ENCODE measurements around the gene METTL26.

DNA sequence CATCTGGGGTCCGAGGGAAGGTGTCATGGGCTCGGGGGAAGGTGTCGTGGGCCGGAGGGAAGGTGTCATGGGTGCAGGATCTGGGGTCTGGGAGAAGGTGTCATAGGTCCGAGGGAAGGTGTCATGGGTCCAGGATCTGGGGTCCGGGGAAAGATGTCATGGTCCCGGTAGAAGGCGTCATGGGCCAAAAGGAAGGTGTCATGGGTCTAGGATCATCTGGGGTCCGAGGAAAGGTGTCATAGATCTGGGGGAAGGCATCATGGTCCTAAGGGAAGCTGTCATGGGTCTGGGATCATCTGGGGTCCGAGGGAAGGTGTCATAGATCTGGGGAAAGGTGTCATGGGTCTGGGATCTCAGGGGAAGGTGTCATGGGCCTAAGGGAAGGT lies 45.3 kb downstream of the METTL26 start:
- TF ChIP-seq, protein P1, sequence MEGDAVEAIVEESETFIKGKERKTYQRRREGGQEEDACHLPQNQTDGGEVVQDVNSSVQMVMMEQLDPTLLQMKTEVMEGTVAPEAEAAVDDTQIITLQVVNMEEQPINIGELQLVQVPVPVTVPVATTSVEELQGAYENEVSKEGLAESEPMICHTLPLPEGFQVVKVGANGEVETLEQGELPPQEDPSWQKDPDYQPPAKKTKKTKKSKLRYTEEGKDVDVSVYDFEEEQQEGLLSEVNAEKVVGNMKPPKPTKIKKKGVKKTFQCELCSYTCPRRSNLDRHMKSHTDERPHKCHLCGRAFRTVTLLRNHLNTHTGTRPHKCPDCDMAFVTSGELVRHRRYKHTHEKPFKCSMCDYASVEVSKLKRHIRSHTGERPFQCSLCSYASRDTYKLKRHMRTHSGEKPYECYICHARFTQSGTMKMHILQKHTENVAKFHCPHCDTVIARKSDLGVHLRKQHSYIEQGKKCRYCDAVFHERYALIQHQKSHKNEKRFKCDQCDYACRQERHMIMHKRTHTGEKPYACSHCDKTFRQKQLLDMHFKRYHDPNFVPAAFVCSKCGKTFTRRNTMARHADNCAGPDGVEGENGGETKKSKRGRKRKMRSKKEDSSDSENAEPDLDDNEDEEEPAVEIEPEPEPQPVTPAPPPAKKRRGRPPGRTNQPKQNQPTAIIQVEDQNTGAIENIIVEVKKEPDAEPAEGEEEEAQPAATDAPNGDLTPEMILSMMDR (IDR thresholded peaks at IDR 0.05) = no peak
- TF ChIP-seq POLR2A (IDR thresholded peaks at IDR 0.05) (no peak), POLR2AphosphoS5 (IDR thresholded peaks at IDR 0.05) (no peak)

All from breast epithelium (tissue), 3 donors.